HL-60 (cell line): ENCODE measurements around the gene EHF.

Experiments
- SPI1 ChIP-seq: IDR thresholded peaks from 2 replicates; pipeline ENCODE4 v1.6.1; 2012; ENCODE audit warnings: low read depth, mild to moderate bottlenecking, borderline replicate concordance
- TF ChIP-seq, protein P1 (sequence below): IDR thresholded peaks from one replicate; pipeline ENCODE4 v1.5.1; 2011; ENCODE audit warnings: low read length, control low read depth, inconsistent platforms; ENCODE audit not compliant: insufficient read depth

DNA sequence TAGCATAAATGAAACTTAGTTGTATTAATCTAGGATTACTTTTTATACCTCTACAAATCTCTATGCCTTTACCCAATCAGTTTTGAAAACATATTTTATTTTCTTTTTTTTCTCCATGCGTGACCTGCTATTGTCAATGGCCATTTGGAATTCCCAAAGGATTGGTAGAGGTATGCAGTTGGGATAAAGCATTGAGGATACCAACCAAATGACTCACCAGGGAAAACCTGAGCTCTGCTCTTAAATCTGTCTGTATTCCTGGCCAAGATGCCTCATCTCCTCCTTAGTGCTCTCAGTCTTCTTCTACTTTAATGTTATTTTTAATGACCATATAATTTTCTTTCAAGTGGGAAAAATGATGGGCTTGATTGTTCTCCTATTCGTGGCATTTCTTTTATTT lies 61.9 kb downstream of the EHF start:
- TF ChIP-seq, protein P1, sequence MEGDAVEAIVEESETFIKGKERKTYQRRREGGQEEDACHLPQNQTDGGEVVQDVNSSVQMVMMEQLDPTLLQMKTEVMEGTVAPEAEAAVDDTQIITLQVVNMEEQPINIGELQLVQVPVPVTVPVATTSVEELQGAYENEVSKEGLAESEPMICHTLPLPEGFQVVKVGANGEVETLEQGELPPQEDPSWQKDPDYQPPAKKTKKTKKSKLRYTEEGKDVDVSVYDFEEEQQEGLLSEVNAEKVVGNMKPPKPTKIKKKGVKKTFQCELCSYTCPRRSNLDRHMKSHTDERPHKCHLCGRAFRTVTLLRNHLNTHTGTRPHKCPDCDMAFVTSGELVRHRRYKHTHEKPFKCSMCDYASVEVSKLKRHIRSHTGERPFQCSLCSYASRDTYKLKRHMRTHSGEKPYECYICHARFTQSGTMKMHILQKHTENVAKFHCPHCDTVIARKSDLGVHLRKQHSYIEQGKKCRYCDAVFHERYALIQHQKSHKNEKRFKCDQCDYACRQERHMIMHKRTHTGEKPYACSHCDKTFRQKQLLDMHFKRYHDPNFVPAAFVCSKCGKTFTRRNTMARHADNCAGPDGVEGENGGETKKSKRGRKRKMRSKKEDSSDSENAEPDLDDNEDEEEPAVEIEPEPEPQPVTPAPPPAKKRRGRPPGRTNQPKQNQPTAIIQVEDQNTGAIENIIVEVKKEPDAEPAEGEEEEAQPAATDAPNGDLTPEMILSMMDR: no peak
- TF ChIP-seq SPI1: no peak
